ENCODE results near the gene LUZP4. TPM values are rescaled to one million over a fixed set of nuclear protein-coding genes. Genes with fewer than 3 reads are reported as not detected.
"Not testable (repeated sequence)": the region's sequence is repeated elsewhere in the genome, so short reads cannot be mapped to it uniquely, and the experiment has no call there.

LUZP4 gene, protein sequence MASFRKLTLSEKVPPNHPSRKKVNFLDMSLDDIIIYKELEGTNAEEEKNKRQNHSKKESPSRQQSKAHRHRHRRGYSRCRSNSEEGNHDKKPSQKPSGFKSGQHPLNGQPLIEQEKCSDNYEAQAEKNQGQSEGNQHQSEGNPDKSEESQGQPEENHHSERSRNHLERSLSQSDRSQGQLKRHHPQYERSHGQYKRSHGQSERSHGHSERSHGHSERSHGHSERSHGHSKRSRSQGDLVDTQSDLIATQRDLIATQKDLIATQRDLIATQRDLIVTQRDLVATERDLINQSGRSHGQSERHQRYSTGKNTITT
- polyA plus RNA-seq (2013, experiment 1 of 2; ENCODE audit: insufficient read length) = not detected
- not detected for polyA plus RNA-seq (2013, experiment 2 of 2; ENCODE audit: insufficient read length)

DNA sequence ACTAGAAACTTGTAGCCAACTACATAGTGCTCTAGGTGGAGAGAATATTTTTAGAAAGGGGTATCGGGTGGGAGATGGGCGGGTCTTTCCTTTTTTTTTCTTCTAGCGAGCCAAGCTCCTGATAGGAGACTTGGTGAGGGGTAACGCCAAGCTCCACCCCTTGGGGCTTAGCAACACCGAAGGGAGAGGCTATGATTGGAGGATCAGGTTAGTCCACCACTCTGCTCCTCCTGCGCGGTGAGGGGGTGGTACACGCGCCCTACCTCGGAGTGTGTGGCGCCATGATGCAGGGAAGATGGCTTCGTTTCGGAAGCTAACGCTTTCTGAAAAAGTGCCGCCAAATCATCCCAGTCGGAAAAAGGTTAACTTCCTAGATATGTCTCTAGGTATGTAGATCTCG, at the start of gene LUZP4:
LUZP4 (plus strand) TSS at position 251 of the 400 bp plus-strand sequence; CDS start at position 296, 45 bp downstream.
- no peak for DNase-seq

DNA sequence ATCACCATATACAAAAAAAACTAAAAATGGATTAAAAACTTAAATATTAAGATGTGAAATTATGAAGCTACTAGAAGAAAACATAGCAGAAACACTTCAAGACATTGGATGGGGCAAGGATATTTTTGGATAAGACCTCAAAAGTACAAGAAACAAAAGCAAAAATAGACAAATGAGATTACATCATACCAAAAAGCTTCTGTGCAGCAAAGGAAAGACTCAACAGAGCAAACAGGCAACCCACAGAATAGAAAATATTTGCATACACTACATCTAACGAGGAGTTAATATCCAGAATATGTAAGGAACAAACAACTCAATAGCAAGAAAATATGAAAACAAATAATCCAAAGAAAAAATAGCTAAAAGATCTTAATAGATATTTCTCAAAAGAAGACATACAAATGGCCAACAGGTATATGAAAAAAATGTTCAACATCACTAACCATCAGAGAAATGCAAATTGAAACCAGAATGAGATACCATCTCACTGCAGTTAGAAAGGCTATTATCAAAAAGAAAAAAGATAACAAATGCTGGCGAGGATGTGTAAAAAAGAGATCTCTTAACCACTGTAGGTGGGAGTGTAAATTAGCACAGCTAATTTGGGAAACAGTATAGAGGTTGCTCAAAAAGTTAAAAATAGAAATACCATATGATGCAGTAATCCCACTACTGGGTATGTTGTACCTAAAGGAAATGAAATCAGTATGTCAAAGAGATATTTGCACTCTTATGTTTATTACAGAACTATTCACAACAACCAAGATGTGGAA, 37.9 kb upstream of the LUZP4 start:
- DNase-seq = no peak

DNA sequence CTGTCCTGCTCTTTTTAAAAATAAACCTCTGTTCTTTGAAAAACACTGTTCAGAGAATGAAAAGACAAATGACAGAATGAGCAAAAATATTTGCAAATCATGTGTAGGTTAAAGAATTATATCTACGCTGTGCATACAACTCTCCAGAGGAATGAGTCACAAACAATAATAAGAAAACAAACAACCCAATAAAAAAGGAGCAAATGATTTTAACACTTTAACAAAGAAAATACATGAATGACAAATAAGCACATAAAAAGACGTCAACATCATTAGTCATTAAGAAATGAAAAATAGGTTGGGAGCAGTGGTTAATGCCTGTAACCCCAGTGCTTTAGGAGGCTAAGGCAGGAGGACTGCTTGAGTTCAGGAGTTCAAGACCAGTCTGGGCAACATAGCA, 34.5 kb upstream of the LUZP4 start:
- DNase-seq = no peak

DNA sequence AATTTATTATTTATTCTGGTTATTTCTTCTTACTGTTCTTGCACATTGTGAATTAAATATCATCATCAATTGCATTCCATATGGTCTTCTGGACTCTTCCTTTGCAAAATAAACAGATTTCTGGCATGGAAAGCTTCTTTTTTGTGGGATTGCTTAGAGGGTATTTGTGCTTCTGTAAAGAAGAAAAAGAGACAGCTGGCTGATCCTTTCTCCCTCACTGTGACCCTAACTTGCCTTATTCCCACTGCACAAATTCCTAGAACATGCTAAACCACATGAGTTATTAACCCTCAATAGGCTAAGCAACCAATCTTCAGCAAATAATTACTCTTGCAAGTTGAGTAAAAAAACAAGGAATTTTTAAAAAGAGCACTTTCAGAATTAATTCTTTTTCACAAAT, 31.8 kb upstream of the LUZP4 start:
- no peak for DNase-seq

DNA sequence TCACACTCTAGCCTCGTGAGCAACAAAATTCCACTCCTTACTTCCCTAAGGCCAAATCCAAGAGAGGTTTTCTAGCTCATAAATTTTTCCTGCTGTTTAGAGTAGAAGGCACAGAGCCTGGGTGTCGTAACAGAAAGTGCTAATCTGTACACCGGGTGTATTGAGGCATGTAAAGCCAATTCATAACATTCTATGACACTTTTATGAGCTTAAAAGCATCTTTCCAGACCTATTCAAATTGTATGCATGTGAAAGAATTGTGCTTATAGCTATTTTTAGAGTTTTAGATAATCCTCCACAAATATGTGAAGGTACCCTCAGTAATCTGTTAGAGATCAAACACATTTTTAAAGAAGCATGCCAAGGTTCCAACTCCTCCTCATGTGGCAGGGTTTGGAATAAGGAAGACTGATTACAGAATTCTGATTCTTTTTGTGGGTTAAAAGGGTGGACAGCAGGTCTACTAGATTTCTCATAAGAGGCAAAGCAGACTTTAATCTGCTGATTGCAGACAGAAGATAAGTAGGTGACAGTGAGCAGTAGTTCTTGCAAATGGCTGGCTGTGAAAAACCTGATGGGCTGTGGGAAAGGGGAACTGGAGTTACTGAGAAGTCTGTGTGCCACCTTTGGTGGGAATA, 30.2 kb upstream of the LUZP4 start:
- DNase-seq = no peak

DNA sequence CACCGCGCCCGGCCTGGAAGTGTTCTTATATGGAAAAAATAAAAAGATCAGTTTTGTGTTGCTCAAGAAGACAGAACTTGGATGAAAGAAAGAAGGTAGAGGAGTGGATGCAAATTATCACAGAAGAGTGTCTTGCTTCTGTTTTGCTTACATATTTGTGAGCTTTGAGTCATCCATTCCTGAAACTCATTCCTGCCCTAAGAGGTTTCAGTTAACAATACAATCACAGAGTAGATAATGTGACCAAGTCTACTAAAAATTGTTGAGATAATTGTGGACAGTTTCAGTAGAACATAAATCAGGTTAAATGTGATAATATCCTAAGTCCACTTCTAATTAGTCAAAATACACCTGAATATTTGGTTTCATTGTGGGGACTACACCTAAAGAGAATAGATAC, 29.2 kb upstream of the LUZP4 start:
- peak; percentile 20 for DNase-seq

DNA sequence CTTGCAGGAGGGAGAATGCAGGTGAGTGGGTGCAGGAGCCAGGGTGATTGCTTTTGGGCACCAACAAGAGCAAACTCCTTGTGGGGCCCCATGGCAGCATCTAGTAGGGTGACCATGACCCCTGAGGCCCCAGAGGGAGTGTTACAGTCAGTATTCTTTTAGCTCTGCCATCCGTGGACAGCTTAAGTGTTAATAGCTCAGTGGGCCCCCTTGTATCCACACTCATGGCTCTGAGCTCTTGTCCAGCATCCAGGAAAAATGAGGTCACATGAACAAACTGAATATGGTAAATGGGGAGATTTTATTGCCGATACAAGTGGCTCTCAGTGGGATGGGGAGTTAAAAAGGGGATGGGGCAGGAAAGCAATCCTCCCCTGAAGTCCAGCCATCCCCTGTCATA, 28.4 kb upstream of the LUZP4 start:
- no peak for DNase-seq

DNA sequence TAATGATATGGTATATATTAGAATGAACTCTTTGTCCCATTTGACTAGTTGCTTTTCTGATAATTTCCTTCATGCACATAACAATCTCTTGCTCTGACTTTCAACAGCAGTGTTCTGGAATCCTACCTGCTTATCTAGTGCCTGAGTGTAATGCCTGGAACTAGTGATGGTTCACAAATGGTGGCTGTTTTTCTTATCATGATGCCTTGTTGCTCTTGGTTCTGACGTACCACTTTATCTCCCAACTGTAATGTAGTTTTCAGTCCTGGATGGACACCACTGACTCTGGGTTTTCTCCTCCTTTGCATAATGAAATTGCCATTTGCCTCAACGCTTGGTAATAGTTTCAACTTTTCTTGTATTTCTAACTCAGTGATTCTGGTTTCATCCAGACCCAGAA, 25.5 kb upstream of the LUZP4 start:
- DNase-seq = no peak

DNA sequence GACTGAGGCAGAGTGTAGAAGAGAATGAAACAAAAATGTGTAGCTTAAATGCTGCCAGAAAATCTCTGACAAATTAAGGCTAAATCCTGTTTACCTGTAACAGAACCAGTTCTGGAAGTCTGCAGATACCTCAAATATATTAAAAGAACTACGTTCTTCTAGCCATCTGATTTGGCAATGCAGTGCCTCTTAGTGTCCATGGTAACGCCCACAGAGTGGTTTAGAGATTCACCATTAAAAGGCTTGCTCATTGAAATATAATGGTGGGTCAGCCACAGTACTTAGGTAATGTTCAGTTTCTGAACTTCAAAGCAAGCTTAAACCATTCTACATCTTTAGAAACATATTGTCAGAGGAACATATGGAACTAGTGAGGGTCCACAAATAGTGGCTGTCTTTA, 23.2 kb upstream of the LUZP4 start:
- no peak for DNase-seq

DNA sequence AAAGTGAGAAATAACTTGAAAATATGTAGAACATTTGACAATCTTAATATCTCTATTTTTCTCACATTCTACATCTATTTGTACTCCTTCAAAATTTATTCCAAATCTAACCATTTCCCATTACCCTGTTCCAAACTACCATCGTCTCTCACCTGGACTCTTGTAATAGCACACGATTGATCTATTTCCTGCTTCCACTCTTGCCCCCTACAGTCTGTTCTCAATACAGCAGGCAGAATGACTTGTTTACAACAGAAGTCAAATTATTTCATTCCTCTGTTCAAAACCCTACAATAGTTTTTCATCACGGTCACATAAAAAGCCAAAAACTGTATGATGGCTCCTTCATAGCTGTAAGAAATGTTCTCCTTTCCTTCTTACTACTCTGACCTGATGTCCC, 21.1 kb upstream of the LUZP4 start:
- DNase-seq = no peak

DNA sequence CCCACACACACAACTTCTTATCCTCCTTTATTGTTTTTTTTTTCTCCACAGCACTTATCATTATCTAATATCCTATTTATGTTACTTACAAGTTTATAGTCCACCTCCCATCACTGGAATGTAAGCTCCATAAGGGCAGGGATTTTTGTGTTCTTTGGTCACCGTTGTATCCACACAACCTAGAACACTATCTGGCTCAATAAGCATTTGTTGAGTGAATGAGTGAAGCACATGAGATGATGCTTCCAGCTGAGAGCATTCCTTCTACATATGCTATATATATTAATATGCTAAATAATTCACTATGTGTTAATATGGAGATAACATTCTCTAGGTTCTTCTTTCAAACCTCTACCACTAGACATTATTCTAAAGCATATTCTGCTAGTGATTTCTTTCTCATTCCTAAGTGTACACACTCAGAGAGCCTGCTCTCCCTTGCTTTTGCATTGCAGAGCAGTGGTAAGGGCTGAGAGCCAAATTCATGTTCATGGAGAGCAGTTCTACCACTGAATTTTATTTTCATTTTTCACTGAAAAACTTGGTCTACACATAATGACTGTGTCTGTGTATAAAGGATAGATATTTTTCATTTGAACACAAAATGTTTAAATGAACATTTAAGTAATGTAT, 20.3 kb upstream of the LUZP4 start:
- no peak for DNase-seq

DNA sequence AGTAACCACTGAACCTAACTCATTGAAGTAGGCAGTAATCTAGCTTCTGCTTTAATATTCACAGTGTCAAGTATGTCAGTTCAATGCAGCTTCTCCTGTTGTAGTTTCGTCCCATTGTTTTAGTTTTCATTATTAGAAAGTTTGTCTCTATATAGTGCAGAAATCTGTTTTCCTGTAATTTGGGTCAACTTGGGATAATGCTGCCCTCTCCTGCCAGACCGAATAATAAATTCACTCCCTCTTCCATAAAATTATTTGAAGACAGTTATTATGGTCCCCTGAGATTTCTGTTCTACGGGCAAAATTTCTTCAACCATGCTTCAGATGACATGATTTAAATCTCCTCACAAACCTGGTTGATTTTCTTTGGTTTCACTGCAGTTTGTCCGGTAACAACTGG, 4.6 kb upstream of the LUZP4 start:
- no peak for DNase-seq

DNA sequence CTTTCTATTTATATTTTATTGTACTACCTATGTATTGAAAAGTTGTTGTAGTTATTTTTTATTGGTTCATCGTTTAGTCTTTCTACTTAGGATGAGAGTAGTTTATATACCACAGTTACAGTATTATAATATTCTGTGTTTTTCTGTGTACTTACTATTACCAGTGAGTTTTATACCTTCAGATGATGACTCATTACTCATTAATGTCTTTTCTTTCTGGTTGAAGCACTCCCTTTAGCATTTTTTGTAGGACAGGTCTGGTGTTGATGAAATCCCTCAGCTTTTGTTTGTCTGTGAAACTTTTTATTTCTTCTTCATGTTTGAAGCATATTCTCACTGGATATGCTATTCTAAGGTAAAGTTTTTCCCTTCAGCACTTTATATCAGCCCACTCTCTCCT, 7.7 kb downstream of the LUZP4 start:
- no peak for DNase-seq

DNA sequence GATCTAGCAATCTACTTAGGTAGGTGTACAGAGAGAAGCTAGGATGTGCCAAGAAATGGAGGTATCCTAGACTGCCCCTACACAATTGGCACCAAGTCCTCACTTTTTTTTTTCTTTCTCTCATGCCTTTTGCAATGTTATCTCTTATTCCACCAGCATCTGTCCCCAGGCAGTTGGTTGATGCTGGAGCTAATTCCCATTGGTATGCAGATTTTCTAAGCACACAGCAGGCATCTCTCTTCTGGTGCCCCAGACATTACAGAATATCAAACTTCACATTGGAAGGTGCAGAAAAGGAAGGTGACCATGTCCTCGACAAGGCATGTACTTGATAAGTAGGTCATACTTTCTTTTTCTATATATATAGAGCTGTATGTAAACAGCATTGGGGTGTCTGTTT, 21.6 kb downstream of the LUZP4 start:
- DNase-seq = no peak

DNA sequence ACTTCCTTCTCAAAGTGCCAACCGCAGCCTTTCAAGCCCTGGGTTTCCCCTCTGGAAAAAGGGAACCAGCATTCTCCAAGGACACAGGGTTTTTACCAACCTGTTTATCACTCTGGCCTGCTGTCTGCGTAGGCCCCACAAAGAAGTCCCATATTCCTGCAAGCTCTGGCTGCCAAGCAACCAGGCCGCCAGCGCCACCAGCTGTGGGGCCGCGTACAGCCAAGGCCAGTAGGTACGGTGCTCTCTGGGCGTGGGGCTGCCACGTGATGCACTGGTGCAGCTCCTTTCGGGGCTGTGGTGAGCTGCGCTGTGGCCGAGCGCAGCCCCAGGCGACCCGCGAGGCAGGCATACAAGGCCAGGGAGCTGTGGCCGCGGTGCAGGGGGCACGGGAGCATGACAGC, 22.1 kb downstream of the LUZP4 start:
- no peak for DNase-seq

DNA sequence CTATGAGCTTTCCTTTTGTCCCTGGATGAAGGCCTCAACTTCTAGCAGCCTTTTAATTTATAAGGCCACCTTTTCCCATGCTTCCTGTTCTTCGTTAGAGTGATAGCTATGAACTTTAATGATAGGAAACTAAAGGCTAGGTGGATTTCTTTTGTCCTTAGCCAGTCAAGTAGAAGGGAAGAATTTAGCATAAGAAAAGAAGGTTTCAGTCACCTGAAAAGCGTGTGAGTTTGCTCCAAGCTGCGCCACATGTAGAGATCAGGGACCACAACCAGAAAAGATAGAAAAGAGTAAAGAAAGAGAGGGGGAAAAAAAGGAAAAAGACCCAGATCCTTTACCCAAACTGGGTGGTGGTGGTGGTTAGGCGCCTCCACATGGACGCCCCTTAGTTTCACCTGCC, 28.6 kb downstream of the LUZP4 start:
- no peak for DNase-seq

DNA sequence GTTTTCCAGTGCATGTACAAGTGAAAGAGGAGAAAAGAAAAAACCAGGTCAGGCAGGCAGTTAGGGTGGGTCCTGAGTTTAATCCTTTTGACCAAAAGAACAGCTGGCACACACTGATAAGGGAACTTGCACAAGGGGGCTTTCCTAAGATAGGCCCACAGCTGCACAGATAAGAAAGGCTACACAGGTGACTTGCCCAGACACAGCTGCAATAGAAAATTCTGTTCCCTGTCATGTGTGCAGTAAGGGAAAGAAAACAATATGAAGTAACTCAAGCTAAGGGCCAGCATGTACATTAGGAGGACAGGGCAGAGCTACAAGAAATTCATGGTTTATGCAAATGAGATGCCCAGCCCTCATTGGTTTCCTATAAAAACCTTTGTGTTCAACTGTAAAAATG, 32.9 kb downstream of the LUZP4 start:
- DNase-seq = no peak

DNA sequence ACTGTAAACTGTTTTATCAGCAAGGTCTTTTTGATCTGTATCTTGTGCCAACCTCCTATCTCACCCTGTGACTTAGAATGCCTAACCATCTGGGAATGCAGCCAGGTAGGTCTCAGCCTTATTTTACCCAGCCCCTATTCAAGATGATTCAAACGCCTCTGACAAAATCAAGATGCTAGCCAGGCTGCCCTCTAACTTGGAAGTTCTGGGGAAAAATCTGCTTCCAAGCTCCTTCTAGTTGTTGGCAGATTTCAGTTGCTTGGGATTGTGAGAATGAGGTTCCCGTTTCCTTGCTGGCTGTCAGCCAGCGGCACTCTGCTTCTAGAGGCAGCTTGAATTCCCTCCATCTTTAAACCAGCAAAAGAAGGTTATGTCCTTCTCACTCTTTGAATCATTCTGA, 34.7 kb downstream of the LUZP4 start:
- peak; percentile 18 for DNase-seq

DNA sequence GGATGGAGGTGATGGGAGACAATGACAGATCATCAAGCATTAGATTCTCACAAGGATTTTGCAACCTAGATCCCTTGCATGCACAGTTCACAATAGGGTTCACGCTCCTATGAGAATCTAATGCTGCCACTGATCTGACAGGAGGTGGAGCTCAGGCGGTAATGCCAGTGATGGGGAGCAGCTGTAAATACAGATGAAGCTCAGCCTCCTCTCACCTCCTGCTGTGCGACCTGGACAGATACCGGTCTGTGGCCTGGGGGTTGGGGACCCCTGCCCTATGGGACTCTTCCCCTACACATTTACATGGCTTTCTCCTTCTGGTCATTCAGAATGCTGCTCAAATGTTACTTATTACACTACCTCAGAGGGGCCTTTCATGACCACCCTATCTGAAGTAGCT, 39.8 kb downstream of the LUZP4 start:
- DNase-seq = not testable (repeated sequence)

DNA sequence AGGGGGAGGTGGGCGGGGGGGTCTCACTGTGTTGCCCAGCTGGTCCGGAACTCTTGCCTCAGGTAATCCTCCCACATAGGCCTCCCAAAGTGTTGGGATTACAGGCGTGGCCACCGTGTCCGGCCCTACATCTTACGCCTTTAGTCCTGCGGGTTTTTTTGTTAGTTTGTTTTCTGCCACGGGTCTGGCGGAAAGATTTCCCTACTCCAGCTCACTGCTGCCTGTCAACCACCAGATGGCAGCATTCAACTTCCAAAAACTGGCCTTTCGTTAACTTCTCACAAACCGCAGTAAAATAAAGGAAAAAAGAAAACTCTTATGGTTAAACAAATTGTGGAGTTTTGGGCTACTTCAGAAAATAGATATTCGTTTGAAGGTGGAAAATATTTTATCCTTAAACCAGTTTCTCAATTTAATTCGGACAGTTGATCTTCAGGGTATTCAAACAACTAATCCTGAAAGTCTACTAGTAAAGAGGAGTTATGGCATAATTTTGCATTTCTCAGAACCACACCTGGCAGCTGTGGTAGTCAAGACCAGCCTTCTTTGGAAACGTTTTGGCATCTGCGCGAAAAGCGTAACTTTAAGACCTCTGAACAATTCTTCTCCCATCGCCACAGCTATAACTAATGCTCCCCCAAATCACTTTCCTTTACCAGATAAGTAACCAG, 41.1 kb downstream of the LUZP4 start:
- DNase-seq = peak; percentile 62

DNA sequence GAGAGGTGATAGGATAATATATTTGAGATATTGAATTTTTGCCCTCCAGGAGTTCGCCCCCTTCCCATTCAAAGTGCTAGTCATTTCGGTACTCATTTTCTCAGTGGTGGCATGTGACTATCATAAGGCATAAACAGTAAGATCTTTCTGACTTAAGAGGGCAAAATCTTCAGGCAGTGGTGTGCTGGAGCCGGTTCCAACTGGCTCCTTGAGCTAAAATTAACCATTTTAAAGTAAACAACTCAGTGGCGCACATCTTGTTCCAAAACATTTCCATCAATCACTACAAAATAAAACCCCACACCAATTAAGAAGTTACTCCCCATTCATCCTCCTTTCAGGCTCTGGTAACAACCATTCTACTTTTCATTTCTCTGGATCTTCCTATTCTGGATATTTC, 43.3 kb downstream of the LUZP4 start:
- no peak for DNase-seq

DNA sequence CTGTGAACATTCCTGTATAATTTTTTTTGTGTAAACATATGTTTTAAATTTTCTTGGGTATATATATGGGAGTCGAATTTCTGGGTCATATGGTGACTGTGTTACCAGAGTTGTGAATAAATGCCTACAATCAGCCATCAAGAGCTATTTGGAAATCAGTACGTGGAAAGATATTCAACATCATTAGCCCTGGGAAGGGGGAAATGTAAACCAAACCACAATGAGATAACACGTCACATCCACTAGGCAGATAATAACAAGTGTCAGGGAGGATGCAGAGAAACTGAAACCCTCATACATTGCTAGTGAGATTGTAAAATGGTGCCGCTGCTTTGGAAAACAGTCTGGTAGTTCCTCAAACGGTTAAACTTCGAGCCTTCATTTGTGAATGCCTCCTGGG, 43.9 kb downstream of the LUZP4 start:
- no peak for DNase-seq

Data from fibroblast of skin of back (primary cell).